Measurements from ENCODE around the gene MIAT.
A peak's percentile ranks its signal among the peaks of the same experiment; 100 is the strongest.

MIAT gene

DNA sequence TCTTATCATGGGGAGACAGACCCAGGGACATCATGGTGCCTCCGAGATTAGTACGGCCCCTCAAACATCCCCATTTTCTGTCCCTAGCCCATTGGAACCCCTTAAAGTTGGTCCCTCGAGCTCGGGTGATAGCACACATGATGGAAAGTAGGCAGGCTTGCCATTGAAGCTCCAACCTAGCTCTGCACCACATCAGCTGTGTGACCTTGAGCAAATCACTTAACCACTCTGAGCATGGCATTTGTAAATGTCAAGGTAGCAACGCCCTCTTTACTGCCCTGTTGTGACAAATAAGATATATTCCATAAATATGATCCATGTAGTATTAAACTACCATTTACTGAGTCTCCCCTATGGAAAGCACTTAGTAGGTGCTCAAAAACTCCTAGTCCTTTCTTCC lies 61.1 kb downstream of the MIAT start:
- TF ChIP-seq, protein P1, sequence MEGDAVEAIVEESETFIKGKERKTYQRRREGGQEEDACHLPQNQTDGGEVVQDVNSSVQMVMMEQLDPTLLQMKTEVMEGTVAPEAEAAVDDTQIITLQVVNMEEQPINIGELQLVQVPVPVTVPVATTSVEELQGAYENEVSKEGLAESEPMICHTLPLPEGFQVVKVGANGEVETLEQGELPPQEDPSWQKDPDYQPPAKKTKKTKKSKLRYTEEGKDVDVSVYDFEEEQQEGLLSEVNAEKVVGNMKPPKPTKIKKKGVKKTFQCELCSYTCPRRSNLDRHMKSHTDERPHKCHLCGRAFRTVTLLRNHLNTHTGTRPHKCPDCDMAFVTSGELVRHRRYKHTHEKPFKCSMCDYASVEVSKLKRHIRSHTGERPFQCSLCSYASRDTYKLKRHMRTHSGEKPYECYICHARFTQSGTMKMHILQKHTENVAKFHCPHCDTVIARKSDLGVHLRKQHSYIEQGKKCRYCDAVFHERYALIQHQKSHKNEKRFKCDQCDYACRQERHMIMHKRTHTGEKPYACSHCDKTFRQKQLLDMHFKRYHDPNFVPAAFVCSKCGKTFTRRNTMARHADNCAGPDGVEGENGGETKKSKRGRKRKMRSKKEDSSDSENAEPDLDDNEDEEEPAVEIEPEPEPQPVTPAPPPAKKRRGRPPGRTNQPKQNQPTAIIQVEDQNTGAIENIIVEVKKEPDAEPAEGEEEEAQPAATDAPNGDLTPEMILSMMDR (IDR thresholded peaks at IDR 0.05; ENCODE audit: low read depth, low read length), result no peak
- in situ Hi-C loops (cut with HindIII; ENCODE audit: low sequenced_read_pairs), result no loop called here
- DNase-seq (ENCODE audit: low read depth, low spot score), result no peak
- no peak overlapping the region for H3K4me3 ChIP-seq (ENCODE audit: low read depth, low read length)

GRCh38 chr22:26718905-26719304 lies 61.5 kb downstream of the MIAT start:
- in situ Hi-C loops (cut with HindIII; ENCODE audit: low sequenced_read_pairs), result no loop called here

DNA sequence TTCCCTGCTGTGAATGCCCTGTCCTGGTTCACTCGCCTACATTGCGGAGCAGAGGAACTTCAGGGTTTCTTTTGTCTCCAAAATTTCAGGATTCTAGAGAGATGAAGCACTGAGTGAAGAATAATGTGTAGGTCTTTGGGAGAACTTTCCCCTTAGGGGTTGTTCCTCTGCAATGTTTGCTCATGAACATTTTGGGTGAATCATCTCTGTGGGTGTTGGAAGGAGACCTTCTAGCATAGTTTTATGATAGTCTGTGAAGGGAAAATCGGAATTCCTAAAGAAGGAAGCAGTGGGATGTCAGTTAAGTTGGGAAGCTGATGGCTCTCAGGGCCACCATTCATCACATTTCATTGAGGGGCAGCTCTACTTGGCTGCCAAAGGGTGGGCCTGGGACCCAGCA lies 64.8 kb downstream of the MIAT start:
- TF ChIP-seq, protein P1 (IDR thresholded peaks at IDR 0.05; ENCODE audit: low read depth, low read length), result no peak
- in situ Hi-C loops (cut with HindIII; ENCODE audit: low sequenced_read_pairs), result no loop called here
- DNase-seq (ENCODE audit: low read depth, low spot score), result no peak
- H3K4me3 ChIP-seq (ENCODE audit: low read depth, low read length), result no peak overlapping the region

More at GRCh38 chr22:26718905-26719304, 61.5 kb downstream of the MIAT start:
- no peak overlapping the region for H3K4me3 ChIP-seq (ENCODE audit: low read depth, low read length)
- peak; percentile 91 for DNase-seq (ENCODE audit: low read depth, low spot score)
- TF ChIP-seq, protein P1 (IDR thresholded peaks at IDR 0.05; ENCODE audit: low read depth, low read length), result no peak

- in situ Hi-C loops (cut with HindIII; ENCODE audit: low sequenced_read_pairs), result no loop called here
Observed at GRCh38 chr22:26724414-26724813, 67.0 kb downstream of the MIAT start.

DNA sequence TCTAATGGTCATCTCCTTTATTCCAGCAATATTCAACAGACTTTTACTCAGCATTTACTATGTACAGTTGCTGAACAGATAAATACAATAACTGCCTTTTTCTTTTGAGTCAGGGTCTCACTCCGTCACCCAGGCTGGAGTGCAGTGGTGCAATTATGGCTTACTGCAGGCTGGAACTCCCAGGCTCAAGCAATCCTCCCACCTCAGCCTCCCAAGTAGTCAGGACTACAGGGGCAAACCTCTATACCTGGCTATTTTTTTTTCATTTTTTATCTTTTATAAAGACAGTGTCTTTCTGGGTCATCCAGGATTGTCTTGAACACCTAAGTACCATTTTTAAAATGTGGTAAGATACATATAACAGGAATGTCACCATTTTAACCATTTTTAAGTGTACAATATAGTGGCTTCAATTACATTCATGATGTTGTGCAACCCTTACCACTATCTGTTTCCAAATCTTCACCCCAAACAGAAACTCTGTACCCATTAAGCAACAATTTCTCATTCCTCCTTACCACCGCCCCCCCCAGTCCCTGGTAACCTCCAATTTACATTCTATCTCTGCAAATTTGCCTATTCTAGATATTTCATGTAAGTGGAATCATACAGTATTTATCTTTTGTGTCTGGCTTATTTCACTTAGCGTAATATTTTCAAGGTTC lies 67.8 kb downstream of the MIAT start:
- DNase-seq (ENCODE audit: low read depth, low spot score), result no peak
- TF ChIP-seq, protein P1 (IDR thresholded peaks at IDR 0.05; ENCODE audit: low read depth, low read length), result no peak
- no peak overlapping the region for H3K4me3 ChIP-seq (ENCODE audit: low read depth, low read length)
- in situ Hi-C loops (cut with HindIII; ENCODE audit: low sequenced_read_pairs), result no loop called here

More at GRCh38 chr22:26724414-26724813, 67.0 kb downstream of the MIAT start:
- TF ChIP-seq, protein P1 (IDR thresholded peaks at IDR 0.05; ENCODE audit: low read depth, low read length), result no peak
- no peak overlapping the region for H3K4me3 ChIP-seq (ENCODE audit: low read depth, low read length)
- DNase-seq (ENCODE audit: low read depth, low spot score), result no peak
